GM19035 (cell line): ENCODE data around the gene PPP1R27.

Experiments
- ATAC-seq: cut with Tn5 transposase; IDR thresholded peaks from one replicate; pipeline ENCODE4 v1.9.1; 2021; ENCODE audit not compliant: unreplicated experiment

The PPP1R27 gene

GRCh38 chr17:81863123-81863675 lies 28.3 kb upstream of the PPP1R27 start:
- no peak for ATAC-seq

DNA sequence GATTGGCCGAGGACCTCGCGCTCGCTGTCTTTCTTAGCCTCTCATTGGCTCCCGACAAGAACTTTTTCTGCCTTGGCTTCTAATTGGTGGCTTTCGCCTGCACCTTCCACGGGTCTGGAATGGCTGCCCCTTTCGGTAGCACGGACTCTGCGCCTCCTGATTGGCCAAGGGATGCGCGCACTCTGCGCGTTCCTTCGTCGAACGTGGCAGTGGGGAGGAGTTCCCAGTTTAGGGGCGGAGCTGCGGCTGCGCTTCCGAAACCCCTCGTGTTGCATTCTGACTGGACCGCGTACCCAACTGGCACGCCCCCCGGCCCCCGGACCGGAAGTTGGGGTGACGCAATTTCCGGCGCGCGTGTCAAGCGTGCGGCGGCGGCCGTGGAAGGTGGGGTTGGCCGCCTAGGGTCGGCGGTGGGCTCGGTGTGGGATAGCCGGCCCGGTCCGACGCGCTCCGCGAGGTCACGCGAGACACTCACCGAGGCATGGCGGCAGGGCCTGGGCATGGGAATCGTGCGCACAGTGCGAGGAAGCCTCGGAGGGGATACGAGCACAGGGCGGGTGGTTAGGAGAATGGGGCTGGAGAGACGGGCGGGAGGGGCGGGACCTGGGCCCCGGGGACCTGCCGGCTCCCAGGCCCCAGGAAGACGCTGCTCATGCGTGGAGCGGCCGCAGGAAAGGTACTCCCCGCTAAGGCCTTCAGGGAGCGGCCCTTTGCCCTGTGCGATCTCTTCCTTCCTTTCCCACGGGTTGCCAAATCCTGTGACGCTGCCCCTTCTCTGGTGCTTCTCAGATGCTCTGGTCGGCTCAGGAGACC lies 26.1 kb upstream of the PPP1R27 start:
- ATAC-seq, result peak; percentile 81

DNA sequence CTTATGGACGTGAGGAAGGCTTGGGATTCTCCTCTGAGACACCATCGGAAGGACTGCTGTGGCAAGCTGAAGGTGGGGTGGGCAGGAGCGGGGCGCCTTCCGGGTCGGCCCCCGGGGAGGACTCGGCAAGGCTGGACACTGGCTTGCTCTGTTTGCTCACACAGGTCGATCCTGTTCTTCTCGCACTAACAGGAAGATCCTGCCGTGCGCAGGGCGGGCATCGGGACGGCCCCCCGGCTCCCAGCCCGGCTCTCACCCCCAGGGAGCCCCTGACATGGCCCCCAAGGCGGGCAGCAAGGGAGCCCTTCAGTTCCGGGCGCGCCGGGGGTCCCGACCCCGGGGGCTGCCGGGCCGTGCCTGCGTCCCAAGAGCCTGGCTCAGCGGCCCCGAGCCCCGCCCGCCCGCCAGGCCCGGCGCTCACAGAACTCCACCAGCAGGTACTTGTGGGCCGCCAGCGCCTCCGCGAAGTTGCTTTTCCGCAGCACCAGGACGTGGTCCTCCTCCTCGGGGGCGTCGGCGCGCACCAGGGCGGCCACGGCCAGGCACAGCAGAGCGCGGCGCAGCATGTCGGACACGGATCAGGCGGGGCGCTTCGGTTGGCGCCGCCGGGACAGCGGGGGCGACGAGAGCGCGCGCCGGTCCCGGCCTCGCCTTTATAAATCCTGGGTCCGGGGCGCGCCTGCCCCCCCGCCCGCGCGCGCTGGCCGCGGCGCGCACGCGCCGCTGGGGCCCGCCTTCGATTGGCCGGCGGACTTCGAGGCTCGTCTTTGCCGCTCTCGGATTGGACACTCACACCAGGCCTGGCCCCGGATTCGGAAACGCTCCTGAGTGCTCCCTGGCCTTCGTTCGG lies 25.3 kb upstream of the PPP1R27 start, which contains the start of gene P4HB:
Gene P4HB, minus strand, starts transcription at position 630 of the 850 bp plus-strand sequence. Its CDS starts 64 bp downstream, at position 566.
- ATAC-seq, result peak; percentile 7

DNA sequence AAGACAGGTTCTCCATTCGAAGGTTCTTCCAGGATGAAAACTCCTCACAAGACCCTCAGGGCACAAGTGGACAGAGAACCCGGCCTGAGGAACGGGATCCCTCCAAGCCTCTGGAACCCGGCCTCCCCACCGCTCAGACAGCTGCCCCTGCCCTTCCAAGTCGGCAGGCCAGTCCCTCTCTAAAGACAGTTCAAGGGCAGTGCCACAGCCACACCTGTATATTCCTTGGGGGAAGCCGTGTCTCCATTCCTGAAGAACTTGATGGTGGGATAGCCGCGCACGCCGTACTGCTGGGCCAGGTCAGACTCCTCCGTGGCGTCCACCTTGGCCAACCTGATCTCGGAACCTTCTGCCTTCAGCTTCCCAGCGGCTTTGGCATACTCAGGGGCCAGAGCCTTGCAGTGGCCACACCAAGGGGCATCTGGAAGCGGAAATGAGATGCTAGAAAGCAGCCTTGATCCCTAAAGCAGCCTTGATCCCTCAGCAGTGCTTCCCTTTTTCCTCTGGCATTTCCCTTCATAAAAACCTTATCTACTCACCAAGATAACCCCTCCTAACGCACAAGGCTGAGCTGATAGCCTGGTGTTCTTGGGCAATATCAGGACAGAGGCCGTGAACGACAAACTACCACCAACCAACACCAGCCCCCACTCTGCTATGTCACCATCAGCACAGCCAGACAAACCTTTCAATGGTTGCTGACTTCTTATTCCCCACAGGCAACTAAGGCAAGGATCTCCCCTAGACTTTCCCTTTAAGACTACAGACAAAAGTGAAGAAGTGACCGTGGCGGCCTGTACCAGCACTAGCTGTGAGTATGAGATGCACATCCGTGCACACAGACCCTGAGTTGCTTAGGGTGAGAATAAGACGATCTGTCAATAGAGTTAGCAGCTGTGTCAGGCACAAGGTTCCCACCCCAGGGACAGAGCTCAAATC lies 24.4 kb upstream of the PPP1R27 start:
- ATAC-seq, result no peak

- no peak for ATAC-seq
These were observed 23.5 kb upstream of the PPP1R27 start for GRCh38 chr17:81858170-81858966.

DNA sequence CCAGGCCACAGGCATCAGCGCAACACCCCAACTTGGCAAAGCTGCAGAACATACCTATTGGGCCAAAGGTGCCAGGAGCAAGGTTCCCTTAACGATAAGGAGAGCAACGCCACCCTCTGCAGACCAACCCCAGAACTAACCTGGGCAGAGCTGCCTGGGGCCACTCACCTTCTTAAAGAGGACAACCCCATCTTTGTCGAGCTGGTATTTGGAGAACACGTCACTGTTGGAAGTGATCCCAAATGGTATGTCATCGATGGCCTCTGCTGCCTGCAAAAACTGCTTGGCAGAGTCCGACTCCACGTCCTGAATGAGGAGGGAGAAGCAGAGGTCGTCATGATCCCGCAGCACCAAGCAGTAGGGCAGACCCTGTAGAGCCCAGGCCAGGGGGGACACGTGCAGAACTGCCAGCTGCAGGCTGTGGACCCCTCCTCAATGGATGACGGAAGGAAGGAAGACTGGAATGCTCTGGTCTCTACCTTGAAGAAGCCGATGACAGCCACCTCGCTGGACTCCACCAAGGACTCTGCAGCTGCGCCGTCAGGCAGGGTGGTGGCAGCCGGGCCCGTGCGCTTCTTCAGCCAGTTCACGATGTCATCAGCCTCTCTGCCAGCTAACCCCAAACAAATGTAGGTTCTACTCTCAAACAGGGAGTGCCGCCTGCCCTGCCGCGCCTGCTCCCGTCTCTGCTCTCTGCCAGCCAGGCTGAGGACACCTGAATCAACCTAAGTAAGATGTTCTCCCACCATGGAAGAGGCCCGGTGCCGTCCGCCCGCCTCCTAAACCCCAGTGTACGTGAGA lies 20.3 kb upstream of the PPP1R27 start:
- ATAC-seq, result no peak

- ATAC-seq, result no peak
These were observed 17.4 kb upstream of the PPP1R27 start for GRCh38 chr17:81852237-81852636.

GRCh38 chr17:81851423-81851822 lies 16.6 kb upstream of the PPP1R27 start:
- no peak for ATAC-seq

DNA sequence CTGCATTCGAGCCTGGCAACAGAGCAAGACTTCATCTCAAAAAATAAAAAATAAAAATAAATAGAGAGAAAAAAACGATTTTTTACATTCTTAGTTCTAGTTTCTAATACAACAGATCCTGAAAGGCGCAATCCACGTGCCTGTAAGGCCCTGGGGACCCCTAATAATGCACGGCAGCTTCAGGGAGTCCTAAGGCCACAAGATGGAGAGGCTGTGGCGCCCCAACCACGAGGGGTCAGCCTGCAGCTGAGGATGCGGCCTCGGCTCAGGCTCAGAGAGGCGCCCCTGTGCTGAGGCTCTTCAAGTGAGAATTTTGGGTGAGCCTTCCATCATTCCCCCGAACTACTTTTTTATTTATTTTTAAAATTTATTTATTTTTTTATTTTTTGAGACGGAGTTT lies 14.6 kb upstream of the PPP1R27 start:
- no peak for ATAC-seq

DNA sequence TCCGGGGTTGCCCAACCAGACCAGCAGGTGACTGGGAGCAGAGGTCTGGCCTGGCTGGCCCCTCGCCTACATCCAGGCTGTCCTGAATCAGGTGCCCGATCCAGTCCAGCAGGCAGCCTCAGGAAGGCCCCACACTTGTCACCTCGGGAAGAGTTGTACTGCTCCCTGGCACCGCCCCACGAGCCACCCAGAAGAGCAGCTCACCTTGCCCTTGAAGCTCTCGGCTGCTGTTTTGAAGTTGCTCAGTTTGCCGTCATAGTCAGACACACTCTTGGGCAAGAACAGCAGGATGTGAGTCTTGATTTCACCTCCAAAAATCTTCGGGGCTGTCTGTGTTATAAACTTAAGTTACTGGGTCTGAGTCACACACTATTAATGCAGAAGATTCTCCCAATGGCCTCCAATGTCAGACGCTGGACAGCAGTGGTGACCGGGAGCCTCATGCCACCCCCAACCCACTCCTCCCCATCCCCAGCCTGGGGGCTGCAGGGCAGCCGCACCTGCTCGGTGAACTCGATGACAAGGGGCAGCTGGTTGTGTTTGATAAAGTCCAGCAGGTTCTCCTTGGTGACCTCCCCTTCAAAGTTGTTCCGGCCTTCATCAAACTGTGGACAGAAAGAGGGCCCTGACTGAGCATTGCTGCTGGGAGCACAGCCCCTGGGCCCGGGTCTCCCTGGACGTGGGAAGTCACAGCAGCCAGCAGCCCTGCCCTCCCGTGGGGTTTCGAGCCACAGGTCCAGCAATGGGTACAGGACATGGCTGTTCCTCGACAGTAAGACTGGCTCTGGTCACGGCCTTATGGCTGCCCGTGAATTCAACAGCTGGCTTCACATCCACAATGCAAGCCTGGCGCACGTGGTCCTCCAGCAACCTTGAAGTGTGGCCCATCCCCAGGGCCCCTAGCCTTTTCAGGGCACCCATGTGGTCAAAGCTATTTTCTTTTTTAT lies 12.2 kb upstream of the PPP1R27 start:
- ATAC-seq, result no peak

- no peak for ATAC-seq
These were observed 11.3 kb upstream of the PPP1R27 start for GRCh38 chr17:81845881-81846742.

DNA sequence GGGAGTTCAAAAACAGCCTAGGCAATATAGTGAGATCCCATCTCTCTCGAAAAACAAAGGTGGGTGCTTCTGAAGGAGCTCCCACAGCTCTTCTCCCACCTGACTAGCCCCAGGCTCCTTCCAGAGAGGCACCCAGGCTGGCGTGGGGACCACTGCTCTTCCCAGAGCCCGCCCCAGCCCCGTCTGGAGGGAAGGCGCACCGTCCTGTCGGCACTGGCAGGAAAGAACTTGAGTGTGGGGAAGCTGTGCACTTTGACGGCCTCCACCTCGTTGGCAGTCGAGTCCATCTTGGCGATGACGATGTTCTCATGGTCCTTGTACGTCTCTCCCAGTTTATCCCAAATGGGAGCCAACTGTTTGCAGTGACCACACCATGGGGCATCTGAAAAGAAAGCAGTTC lies 10.5 kb upstream of the PPP1R27 start:
- no peak for ATAC-seq

DNA sequence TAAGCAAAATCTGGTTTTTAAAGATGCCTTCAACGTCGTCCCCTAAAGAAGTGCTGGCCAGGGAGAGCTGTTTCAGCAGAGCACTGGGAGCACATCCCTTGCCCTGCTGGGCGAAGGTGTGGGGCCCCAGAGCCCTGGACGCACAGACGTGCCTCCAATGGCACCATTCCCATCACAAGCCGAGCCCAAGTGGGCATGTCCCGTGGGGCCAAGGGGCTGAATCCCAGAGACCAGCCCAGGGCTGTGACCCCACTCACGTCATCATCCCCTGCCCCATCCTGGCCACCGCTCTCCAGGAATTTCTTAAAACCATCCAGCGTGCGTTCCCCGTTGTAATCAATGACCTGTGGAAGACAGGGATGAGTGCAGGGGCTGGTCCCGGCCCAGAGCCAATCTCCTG lies 10.0 kb upstream of the PPP1R27 start:
- no peak for ATAC-seq

GRCh38 chr17:81844327-81844851 lies 9.5 kb upstream of the PPP1R27 start:
- ATAC-seq, result no peak

- no peak for ATAC-seq
These were observed 9.0 kb upstream of the PPP1R27 start for GRCh38 chr17:81843713-81844326.
